ENCODE results near the gene RAB6B.

The RAB6B gene

DNA sequence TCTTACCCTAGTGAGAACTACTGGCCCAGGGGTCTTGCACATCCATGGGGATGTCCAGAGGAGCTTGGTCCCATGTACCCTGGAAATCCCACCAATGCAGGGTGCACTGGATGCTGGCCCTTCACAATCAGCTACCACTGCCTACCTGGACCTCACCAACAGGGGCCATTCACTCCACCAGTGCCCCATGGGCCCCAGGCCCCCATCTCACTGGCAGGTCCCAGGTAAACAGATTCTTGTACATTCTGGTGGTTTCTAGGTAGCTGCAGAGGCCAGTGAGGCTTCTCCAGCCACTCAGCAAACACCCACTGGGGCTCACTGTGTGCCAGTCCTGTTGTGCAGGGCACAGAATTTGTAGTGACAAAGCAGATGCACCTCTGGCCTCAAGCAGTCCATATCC, 24.9 kb downstream of the RAB6B start:
- in situ Hi-C loops (cut with MboI; ENCODE audit: low sequenced_read_pairs, unreplicated experiment) = no loop called here
- TF ChIP-seq, protein P1, sequence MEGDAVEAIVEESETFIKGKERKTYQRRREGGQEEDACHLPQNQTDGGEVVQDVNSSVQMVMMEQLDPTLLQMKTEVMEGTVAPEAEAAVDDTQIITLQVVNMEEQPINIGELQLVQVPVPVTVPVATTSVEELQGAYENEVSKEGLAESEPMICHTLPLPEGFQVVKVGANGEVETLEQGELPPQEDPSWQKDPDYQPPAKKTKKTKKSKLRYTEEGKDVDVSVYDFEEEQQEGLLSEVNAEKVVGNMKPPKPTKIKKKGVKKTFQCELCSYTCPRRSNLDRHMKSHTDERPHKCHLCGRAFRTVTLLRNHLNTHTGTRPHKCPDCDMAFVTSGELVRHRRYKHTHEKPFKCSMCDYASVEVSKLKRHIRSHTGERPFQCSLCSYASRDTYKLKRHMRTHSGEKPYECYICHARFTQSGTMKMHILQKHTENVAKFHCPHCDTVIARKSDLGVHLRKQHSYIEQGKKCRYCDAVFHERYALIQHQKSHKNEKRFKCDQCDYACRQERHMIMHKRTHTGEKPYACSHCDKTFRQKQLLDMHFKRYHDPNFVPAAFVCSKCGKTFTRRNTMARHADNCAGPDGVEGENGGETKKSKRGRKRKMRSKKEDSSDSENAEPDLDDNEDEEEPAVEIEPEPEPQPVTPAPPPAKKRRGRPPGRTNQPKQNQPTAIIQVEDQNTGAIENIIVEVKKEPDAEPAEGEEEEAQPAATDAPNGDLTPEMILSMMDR (IDR thresholded peaks at IDR 0.05; ENCODE audit: borderline replicate concordance, control extremely low read depth, extremely low read depth, insufficient read depth, missing control alignments) = no peak
- no peak for DNase-seq (ENCODE audit: low spot score)

- in situ Hi-C loops (cut with MboI; ENCODE audit: low sequenced_read_pairs, unreplicated experiment) = no loop called here
- no peak for DNase-seq (ENCODE audit: low spot score)
- TF ChIP-seq, protein P1 (IDR thresholded peaks at IDR 0.05; ENCODE audit: borderline replicate concordance, control extremely low read depth, extremely low read depth, insufficient read depth, missing control alignments) = no peak
Measured at GRCh38 chr3:133869586-133869985, 26.1 kb downstream of the RAB6B start.

DNA sequence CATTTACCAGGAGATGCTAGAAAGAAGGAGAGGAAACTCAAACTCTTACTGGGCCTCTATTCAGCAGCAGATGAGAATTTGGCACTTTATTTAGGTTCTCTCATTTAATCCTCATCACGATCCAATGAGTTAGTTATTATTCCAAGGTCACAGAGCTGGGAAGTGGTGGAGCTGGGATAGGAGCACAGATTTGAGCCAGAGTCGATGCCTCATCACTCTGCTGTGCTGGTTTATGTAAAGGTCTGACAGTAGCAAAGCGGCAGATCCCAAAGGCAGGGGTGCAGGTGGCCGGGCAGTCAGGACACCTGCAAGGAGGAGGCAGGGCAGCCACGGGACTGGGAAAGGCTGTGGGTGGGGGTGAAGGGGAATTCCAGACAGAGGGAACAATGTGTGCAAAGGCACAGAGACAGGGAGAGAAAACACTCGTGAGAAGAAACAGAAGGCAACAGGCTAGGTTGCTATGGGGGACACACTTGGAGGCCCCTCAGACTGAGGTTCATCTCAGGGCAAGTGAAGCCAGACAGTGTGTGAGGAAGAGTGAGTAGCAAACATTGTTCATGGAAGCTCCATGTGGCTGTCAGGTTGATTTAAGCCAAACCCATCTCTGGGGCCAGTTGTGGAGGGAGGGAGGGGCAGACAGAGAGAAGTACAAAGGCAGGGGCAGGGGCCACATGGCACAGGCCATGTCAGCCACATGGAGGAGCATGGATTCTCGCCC, 26.8 kb downstream of the RAB6B start:
- TF ChIP-seq, protein P1 (IDR thresholded peaks at IDR 0.05; ENCODE audit: borderline replicate concordance, control extremely low read depth, extremely low read depth, insufficient read depth, missing control alignments) = no peak
- DNase-seq (ENCODE audit: low spot score) = no peak
- in situ Hi-C loops (cut with MboI; ENCODE audit: low sequenced_read_pairs, unreplicated experiment) = no loop called here

GRCh38 chr3:133868186-133868585, 27.5 kb downstream of the RAB6B start:
- TF ChIP-seq, protein P1 (IDR thresholded peaks at IDR 0.05; ENCODE audit: borderline replicate concordance, control extremely low read depth, extremely low read depth, insufficient read depth, missing control alignments) = no peak
- DNase-seq (ENCODE audit: low spot score) = no peak
- in situ Hi-C loops (cut with MboI; ENCODE audit: low sequenced_read_pairs, unreplicated experiment) = no loop called here

DNA sequence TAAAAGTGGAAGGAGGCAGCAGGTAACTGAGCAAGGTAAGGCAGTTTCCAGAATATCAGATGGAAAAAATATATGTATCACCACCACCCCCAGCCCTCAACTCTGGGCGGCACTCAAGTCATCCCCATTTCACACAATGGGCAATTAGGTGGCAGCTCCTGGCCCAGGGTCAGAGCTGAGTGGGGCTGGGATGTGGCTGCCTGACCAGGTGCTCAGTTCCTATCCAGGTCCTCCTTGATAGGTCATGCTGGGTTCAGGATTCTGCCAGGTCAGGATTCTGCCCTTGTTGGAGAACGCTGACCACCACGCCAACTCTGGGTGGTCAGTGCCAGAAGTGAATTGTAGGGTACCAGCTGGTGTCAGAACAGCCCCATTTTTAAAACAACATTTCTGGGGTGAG, 29.5 kb downstream of the RAB6B start:
- in situ Hi-C loops (cut with MboI; ENCODE audit: low sequenced_read_pairs, unreplicated experiment) = no loop called here
- no peak for DNase-seq (ENCODE audit: low spot score)
- TF ChIP-seq, protein P1 (IDR thresholded peaks at IDR 0.05; ENCODE audit: borderline replicate concordance, control extremely low read depth, extremely low read depth, insufficient read depth, missing control alignments) = no peak

GRCh38 chr3:133865136-133865855, 30.4 kb downstream of the RAB6B start:
- no peak for DNase-seq (ENCODE audit: low spot score)
- TF ChIP-seq, protein P1 (IDR thresholded peaks at IDR 0.05; ENCODE audit: borderline replicate concordance, control extremely low read depth, extremely low read depth, insufficient read depth, missing control alignments) = no peak
- in situ Hi-C loops (cut with MboI; ENCODE audit: low sequenced_read_pairs, unreplicated experiment) = no loop called here

Measured in GM13976 (cell line).